ENCODE results near the gene PTPRK.

Gene PTPRK

DNA sequence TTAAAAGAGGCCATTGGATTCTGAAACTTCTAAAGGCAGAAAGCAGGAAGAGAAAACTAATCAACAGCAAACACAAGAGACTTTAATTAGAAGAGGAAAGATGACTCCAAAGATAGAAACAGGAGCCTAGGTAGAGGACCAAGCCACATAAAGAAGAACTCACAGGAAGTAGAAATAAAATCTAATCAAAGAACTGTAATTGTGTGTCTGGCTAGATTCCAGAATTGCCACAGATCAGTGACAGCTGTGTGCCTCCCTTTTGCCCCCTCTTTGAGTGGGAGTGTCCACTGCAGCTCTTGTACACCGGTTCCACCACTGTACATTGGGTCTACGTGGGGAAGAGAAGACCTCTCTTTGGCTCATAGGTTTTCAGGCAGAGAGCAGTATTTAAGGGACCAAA is 597.3 kb downstream of the PTPRK start:
- no peak for DNase-seq (ENCODE audit: extremely low read depth, low read depth)
- TF ChIP-seq, protein P1, sequence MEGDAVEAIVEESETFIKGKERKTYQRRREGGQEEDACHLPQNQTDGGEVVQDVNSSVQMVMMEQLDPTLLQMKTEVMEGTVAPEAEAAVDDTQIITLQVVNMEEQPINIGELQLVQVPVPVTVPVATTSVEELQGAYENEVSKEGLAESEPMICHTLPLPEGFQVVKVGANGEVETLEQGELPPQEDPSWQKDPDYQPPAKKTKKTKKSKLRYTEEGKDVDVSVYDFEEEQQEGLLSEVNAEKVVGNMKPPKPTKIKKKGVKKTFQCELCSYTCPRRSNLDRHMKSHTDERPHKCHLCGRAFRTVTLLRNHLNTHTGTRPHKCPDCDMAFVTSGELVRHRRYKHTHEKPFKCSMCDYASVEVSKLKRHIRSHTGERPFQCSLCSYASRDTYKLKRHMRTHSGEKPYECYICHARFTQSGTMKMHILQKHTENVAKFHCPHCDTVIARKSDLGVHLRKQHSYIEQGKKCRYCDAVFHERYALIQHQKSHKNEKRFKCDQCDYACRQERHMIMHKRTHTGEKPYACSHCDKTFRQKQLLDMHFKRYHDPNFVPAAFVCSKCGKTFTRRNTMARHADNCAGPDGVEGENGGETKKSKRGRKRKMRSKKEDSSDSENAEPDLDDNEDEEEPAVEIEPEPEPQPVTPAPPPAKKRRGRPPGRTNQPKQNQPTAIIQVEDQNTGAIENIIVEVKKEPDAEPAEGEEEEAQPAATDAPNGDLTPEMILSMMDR (IDR thresholded peaks at IDR 0.05; ENCODE audit: low read depth, low read length), result no peak

DNA sequence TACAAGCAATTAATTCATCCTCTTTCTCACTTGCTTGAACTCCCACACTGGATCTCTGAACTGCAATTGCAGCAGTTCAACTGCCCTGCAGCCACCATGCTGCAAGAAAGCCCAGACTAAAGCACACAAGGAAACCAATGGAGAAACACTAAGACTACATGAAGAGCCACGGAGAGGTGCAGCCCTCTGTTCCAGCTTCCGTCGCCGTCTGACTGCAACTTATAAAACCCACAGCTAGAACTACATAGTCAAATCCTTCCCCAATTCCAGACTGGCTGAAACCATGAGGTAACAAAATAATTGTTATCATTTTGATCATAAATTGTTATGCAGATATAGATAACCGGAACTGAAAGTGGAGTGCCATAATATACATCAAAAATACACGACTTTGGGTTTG is 598.4 kb downstream of the PTPRK start:
- TF ChIP-seq, protein P1 (IDR thresholded peaks at IDR 0.05; ENCODE audit: low read depth, low read length), result no peak
- no peak for DNase-seq (ENCODE audit: extremely low read depth, low read depth)

DNA sequence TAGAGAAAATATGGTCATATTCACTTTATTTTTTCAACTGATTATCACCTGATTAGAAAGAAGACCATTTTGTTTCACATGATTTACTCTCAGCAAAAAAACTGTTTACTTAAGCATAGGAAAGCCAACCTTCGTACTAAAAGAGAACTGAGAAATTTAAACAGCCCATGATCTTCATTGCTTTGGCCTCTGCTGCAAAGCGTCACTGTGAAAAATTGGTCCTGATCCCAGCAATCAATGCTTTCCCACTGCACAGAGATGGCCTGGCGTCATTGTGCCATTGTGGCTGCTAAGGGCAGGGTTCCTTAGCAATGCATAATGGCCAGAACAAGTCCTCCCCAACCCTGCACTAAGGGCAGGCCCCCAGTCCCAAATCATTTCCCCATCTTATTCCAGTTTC is 599.6 kb downstream of the PTPRK start:
- no peak for DNase-seq (ENCODE audit: extremely low read depth, low read depth)
- TF ChIP-seq, protein P1 (IDR thresholded peaks at IDR 0.05; ENCODE audit: low read depth, low read length), result no peak

Measured in AG09319 (cell line).